Prostate gland (tissue), 2 donors: ENCODE measurements around the gene PGPEP1.

ENCODE experiments used
- CTCF ChIP-seq, 4 experiments: fragments of 200-600 bp in 2 of 4; fragments of 450-650 bp in 2 of 4; sonication (generic) in 2 of 4; IDR thresholded peaks; 1 replicate in 3 of 4; 2 replicates in 1 of 4; pipeline ENCODE4 v1.5.1; 2016 to 2019; ENCODE audit warnings: antibody characterized with exemption in 4 of 4, mild to moderate bottlenecking in 2 of 4, moderate library complexity in 2 of 4
- POLR2A ChIP-seq: fragments of 450-650 bp; IDR thresholded peaks from one replicate; pipeline ENCODE4 v1.6.1; 2016; ENCODE audit warnings: antibody characterized with exemption, mild to moderate bottlenecking
- POLR2AphosphoS5 ChIP-seq: sonication (generic); formaldehyde crosslinking; IDR thresholded peaks from one replicate; pipeline ENCODE4 v1.6.1; 2017; ENCODE audit warnings: antibody characterized with exemption

DNA sequence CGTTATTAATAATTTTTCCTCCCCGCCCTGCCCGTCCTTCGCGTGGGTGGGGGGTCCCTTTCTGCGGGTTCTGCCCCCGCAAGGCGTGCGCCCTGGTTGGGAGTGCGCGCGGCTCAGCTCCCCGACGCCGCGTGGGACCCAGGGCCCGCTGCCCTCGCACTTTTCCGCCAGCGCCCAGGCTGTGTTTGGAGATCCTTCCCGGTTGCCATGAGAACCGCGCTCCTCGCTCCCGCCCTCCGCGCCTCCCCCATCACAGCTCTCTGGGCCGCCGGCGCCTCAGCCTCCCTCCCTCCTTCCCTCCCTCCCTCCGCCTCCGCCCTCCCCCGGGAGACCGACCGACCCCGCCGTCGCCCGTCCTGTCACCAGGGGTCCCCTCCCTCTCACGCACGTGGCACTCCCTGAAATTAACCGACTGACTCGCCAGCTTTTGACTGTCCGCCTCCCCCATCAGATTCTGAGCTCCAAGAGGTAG is 76.4 kb downstream of the PGPEP1 start:
- TF ChIP-seq CTCF (IDR thresholded peaks at IDR 0.05), result no peak
- TF ChIP-seq POLR2A, result no peak
- no peak for TF ChIP-seq POLR2AphosphoS5
